GM21390 (cell line): ENCODE measurements around the gene HEMGN.

Source experiments
- ATAC-seq: cut with Tn5 transposase; IDR thresholded peaks from one replicate; pipeline ENCODE4 v1.9.1; 2021; ENCODE audit not compliant: unreplicated experiment

HEMGN gene

DNA sequence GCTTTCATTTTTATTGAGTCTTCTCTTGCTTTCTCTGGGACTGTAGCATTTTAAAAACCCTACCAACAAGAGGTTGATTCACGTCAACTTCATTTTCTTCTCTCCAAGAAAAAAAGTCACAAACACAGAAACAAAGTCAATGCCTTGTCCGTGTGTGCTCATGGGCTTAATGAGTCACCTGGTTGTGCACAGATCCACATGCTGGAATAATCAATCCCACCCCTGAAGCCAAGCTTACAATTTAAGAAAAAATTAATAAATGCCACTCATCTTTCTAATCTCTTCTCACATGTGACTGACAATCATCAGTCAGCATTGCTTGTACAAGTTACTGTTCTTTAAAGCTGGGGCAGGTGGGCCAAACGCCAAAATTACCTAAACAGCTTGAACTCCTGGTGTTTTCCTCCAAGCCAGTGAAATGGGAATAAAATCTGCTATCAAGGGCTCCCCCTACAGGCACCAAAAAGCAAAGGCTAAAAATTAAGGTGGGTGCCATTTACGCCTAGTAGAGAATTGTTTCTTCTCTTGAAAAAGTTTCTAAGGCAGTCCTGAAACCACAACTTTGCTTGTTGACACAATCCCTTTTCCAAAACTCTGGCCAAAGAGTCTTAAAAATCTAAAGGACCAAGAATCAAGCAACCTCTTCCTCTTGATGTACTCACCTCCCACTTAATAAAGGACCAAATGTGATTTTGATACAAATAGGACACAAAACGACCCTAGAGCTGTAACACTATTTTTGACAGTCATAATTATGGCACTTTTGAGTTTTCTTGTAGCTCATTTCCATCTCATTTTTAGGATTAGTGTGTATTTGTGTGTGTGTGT, 37.0 kb downstream of the HEMGN start:
- ATAC-seq = no peak

GRCh38 chr9:97900103-97900737, 37.8 kb downstream of the HEMGN start:
- ATAC-seq = no peak

DNA sequence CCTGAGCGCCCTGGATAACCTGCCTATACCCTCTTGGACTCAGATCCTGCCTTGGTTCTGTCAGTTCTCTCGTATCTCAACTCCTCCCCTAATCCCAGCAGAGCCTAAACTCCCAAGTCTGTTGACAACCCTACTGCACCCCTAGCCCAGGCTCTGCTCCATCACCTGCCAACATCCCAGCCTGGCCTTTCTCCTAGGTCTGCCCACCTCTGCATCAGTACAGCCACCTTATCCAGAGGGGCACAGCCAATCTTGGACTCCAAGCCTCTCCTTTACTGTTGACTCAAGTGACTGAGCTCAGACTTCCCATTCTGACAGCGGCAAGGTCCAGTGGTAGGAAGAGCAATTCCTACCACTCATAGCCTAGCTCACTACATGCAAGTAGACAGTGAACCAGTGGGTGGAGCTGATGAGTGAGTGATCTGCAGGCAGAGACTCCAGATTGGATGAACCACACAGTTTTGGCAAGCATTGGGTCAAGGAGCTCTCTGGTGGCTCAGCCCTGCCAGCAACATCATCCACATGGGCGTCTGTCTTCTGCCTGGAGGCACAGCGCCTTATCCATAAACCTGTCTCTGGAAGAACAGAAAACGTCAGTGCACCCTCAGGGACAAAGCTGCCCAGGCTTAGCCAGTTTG, 42.2 kb downstream of the HEMGN start:
- ATAC-seq = no peak

- ATAC-seq = no peak
Measured at GRCh38 chr9:97895211-97895610, 42.8 kb downstream of the HEMGN start.

DNA sequence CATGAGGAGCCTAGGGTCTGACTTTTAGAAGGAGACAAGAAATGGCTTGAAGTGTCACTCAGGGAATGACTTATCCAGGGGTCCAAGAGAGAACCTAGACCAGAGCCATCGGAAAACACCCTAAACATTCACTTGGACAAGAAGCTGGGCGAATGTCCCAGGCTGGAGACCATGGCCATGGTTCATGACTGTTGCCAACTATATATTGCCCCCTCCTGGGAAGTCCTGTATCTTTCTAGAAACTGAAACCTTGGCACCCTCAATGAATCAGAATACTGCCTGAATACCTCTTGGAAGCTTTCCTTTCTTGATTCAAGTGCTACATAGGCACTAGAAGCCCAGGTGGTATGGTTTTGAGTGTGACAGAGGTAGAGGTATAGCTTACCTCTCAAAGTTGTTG, 45.6 kb downstream of the HEMGN start:
- no peak for ATAC-seq

GRCh38 chr9:97891736-97892135, 46.2 kb downstream of the HEMGN start:
- no peak for ATAC-seq

DNA sequence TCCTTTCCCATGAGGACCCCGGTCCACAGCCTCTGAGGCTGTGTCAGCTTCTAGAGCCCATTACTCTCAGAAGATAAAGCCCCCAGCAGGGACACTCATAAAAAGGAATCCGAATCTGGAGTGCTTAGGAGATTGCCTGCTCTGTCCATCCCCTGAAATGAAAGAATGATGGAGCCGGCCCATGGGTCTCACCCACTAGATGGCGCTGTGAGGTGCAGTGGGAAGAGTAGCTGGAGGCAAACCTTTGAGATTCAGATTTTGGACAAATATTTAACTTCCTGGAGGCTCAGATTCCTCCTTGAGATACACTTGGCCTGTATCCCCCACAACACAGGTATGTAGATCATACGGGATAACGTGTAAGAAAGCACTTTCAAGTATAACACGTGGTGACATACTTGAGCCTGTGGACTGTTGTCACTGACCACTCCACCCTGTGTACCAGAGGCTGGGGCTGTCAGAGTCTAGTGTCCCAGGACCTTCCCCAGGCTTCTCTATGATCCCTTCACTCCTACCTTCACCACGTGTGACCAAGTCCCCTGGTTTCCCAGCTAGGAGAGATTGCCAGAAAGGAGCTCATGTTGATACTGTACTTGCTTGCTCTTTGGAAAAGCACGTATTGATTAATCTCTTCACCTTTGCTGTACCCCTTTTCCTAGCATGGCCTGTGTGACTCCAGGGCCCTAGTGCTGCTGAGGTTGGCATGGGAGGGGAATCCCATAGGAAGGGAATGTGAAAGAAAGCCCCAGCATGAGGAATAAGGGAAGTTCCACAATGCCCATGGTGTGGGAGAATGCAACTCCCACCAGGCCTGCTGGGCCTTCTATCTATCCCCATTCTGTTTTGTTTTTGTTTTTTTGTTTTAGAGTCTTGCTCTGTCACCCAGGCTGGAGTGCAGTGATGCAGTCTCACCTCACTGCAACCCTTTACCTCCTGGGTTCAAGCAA, 47.8 kb downstream of the HEMGN start:
- no peak for ATAC-seq

DNA sequence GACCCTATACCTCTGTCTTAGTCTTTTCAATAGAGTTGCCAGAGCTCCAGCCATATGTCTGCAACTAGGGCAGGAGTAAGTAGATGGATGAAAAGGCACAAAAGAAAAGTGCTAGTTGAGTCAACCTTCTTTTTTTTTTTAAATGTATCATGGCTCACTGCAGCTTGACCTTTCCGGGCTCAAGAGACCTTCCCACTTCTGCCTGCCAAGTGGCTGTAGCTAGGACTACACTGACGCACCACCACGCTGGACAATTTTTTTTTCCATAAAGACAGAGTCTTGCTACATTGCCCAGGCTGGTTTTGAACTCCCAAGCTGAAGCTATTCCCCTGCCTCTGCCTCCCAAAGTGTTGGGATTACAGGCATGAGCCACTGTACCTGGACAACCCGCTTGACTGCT, 57.6 kb downstream of the HEMGN start:
- no peak for ATAC-seq
